Erythroblast (primary cell): ENCODE measurements around the gene DZANK1.

Experiments
- GATA1 ChIP-seq: IDR thresholded peaks from 2 replicates; pipeline ENCODE4 v1.6.1; 2011; ENCODE audit warnings: low read depth, mild to moderate bottlenecking, control low read depth, low read length, moderate library complexity
- POLR2A ChIP-seq: IDR thresholded peaks from 2 replicates; pipeline ENCODE4 v1.6.1; 2011; ENCODE audit warnings: mild to moderate bottlenecking, low read length

GRCh38 chr20:18477821-18478220 lies 11.0 kb upstream of the DZANK1 start:
- no peak for TF ChIP-seq POLR2A
- TF ChIP-seq GATA1: no peak
